Keratinocyte (primary cell): ENCODE measurements around the gene CEP170B.

Experiments used
- EZH2 ChIP-seq: IDR thresholded peaks from one replicate; pipeline ENCODE4 v1.6.1; 2012; ENCODE audit warnings: inconsistent platforms, mild to moderate bottlenecking, low read length, moderate library complexity
- TF ChIP-seq, protein P1 (sequence below), 3 experiments: IDR thresholded peaks in 1 of 3; conservative IDR thresholded peaks in 1 of 3; optimal IDR thresholded peaks in 1 of 3; 2 replicates in 2 of 3; 3 replicates in 1 of 3; pipeline versions ENCODE3 to v1.5.1; 2011; ENCODE audit warnings: low read length in 3 of 3, mild to moderate bottlenecking in 3 of 3, moderate library complexity in 2 of 3, control low read depth in 1 of 3, inconsistent platforms in 1 of 3; ENCODE audit not compliant: insufficient read depth in 2 of 3; ENCODE audit errors: extremely low read depth in 1 of 3

DNA sequence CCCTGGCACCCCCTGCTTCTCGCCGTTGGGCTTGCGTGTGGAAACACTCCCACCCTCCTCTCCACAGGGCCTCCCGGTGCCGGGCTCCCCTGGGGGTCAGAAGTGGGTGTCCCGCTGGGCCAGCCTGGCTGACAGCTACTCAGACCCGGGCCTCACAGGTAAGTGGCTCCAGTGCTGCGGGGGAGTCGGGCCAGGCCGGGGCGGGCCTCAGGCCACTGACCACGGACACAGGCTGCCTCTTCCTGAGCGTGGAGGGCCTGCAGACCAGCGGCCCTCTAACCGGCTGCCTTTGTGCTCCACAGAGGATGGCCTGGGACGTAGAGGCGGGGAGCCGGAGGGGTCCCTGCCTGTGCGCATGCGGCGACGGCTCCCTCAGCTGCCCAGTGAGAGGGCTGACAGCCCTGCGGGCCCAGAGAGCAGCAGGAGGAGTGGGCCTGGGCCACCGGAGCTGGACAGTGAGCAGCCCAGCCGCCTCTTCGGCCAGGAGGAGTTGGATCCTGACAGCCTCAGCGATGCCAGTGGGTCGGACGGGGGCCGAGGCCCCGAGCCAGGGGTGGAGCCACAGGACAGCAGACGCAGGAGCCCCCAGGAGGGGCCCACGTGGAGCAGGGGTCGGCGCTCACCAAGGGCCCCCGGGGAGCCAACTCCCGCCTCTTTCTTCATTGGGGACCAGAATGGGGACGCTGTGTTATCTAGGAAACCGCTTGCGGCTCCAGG lies 21.1 kb downstream of the CEP170B start:
- TF ChIP-seq, protein P1, sequence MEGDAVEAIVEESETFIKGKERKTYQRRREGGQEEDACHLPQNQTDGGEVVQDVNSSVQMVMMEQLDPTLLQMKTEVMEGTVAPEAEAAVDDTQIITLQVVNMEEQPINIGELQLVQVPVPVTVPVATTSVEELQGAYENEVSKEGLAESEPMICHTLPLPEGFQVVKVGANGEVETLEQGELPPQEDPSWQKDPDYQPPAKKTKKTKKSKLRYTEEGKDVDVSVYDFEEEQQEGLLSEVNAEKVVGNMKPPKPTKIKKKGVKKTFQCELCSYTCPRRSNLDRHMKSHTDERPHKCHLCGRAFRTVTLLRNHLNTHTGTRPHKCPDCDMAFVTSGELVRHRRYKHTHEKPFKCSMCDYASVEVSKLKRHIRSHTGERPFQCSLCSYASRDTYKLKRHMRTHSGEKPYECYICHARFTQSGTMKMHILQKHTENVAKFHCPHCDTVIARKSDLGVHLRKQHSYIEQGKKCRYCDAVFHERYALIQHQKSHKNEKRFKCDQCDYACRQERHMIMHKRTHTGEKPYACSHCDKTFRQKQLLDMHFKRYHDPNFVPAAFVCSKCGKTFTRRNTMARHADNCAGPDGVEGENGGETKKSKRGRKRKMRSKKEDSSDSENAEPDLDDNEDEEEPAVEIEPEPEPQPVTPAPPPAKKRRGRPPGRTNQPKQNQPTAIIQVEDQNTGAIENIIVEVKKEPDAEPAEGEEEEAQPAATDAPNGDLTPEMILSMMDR (optimal IDR thresholded peaks at IDR 0.05 in 1 of 3, IDR thresholded peaks at IDR 0.05 in 1 of 3, conservative IDR thresholded peaks at IDR 0.05 in 1 of 3; ENCODE audit: extremely low read depth in 1 of 3, insufficient read depth in 2 of 3, low read length in 3 of 3): no peak
- no peak for TF ChIP-seq EZH2
